ENCODE results near the gene GNG7. TPM values are rescaled to one million over a fixed set of nuclear protein-coding genes. Genes with fewer than 3 reads are reported as not detected.
"Not testable (repeated sequence)": the region's sequence is repeated elsewhere in the genome, so short reads cannot be mapped to it uniquely, and the experiment has no call there.

GNG7 gene
- total and polyA plus RNA-seq, 10 of the 15 experiments (the other 5 are each of a cell fraction or from before 2014, with no cell fraction given), result 1.9 to 13.6 (median 6.5) TPM

GRCh38 chr19:2622371-2622961 is 80.0 kb downstream of the GNG7 start:
- H3K9me3 ChIP-seq (replicated peaks; ENCODE audit: control insufficient read depth, insufficient read depth, low read length); in situ Hi-C loops (cut with MboI); BruUV-seq (replicated peaks); H3K36me3 ChIP-seq (ENCODE audit: control insufficient read depth in 2 of 2, insufficient read depth in 2 of 2, low read length in 1 of 2); DNase-seq (ENCODE audit: low read depth, low spot score); H3K27me3 ChIP-seq (replicated peaks in 1 of 2; ENCODE audit: control insufficient read depth in 2 of 2, insufficient read depth in 2 of 2, low read length in 1 of 2); H4K20me1 ChIP-seq (ENCODE audit: control insufficient read depth, insufficient read depth): not testable (repeated sequence)
- Histone ChIP-seq H3K27ac (ENCODE audit: control insufficient read depth, insufficient read depth) (peak overlapping the region; percentile 92), H3K4me1 (ENCODE audit: control insufficient read depth, insufficient read depth, low read length) (peaks cover 75% of the 10 kb centered on the region), H3K4me2 (ENCODE audit: control insufficient read depth, insufficient read depth) (peak overlapping the region; percentile 95; the same call in 1 of the 2 replicates), H3K9ac (ENCODE audit: control insufficient read depth, insufficient read depth, low read length) (peak overlapping the region; percentile 66), H2AFZ (ENCODE audit: control insufficient read depth, low read depth, low read length) (peak overlapping the region; percentile 54), H3K79me2 (ENCODE audit: control insufficient read depth, insufficient read depth, low read length) (peaks cover 18% of the 10 kb centered on the region), H3K4me3 (peak overlapping the region; percentile 57)
- RAD21 ChIA-PET (ENCODE audit: unreplicated experiment), result interaction anchor here (0.6 to 5.7 kb wide), 8 partner anchors 11 to 451 kb away, joined by 3 to 74 read pairs (median 5); partner anchors contain the start of genes GADD45B and LMNB2
- FAIRE-seq, result peak; percentile 59
- POLR2A ChIA-PET, result interaction anchor here (0.6 to 5.3 kb wide), 16 partner anchors 8 to 451 kb away, joined by 3 to 38 read pairs (median 4); partner anchors contain the start of genes GADD45B and PEAK3
- ATAC-seq, result peak; percentile 18
- SMC1A ChIA-PET (ENCODE audit: uncharacterized antibody, unreplicated experiment), result interaction anchor here (1.1 to 5.1 kb wide), 7 partner anchors 8 to 228 kb away, joined by 3 to 49 read pairs (median 5); partner anchors contain the start of gene GADD45B
- WGBS (ENCODE audit: insufficient coverage, insufficient replicate concordance, low lambda C conversion rate, missing lambda C conversion rate), result under 1% methylated on average over 35 of the region's 40 CpGs
- CTCF ChIA-PET, result interaction anchor here (0.7 to 21.7 kb wide), 13 partner anchors 8 to 228 kb away, joined by 3 to 318 read pairs (median 3); partner anchors contain the start of gene GADD45B
- intact Hi-C loops (cut with micrococcal nuclease; ENCODE audit: unreplicated experiment), result loop anchor here (5.0 to 10.0 kb wide), 4 partner anchors 295 to 535 kb away; partner anchors contain the start of genes DOT1L, LSM7 and SPPL2B
- TF ChIP-seq ETV6 (conservative IDR thresholded peaks at IDR 0.05 in 1 of 2, IDR thresholded peaks at IDR 0.05 in 1 of 2; ENCODE audit: borderline replicate concordance in 1 of 2, low read depth in 1 of 2), result peak; percentile 96 to 100
- peak; percentile 56 for TF ChIP-seq IKZF1 (conservative IDR thresholded peaks at IDR 0.05)
- TF ChIP-seq ASH2L (IDR thresholded peaks at IDR 0.05; ENCODE audit: borderline replicate concordance, low read depth), result 0 out of 2 replicates have a peak, but pooled peaks have one; percentile 22
- peak; percentile 55 for TF ChIP-seq HCFC1 (IDR thresholded peaks at IDR 0.05; ENCODE audit: low read length)
- 0 out of 4 replicates have a peak, but pooled peaks of 1 of the 2 experiments have one; percentile 27 for TF ChIP-seq SRF (IDR thresholded peaks at IDR 0.05; ENCODE audit: low read depth in 2 of 2, low read length in 2 of 2)
- TF ChIP-seq GABPA (IDR thresholded peaks at IDR 0.05; ENCODE audit: low read depth), result peak; percentile 91
- peak; percentile 78 for TF ChIP-seq ZBTB11 (CRISPR knock-in tag; IDR thresholded peaks at IDR 0.05)
- peak; percentile 58; the same call in 1 of the 2 replicates for TF ChIP-seq TCF12 (IDR thresholded peaks at IDR 0.05; ENCODE audit: low read depth, low read length)
- peak; percentile 42; the same call in 1 of the 2 replicates for TF ChIP-seq POLR2A (IDR thresholded peaks at IDR 0.05; ENCODE audit: low read depth, low read length)
- peak; percentile 65 for TF ChIP-seq E4F1 (IDR thresholded peaks at IDR 0.05; ENCODE audit: borderline replicate concordance, partially characterized antibody)
- peak in 1 of 2 experiments; percentile 77; a peak in 2 of 3 replicates for TF ChIP-seq EGR1 (IDR thresholded peaks at IDR 0.05; ENCODE audit: borderline replicate concordance in 1 of 2, low read depth in 2 of 2, low read length in 2 of 2)
- TF ChIP-seq POLR2AphosphoS5 (IDR thresholded peaks at IDR 0.05; ENCODE audit: low read length), result 0 out of 2 replicates have a peak, but pooled peaks have one; percentile 31

All from GM12878 (cell line).